Ishikawa (cell line): ENCODE measurements around the gene KCTD5.

ENCODE experiments used
- CEBPB ChIP-seq: IDR thresholded peaks from 2 replicates; pipeline ENCODE4 v1.6.1; 2012
- CREB1 ChIP-seq: IDR thresholded peaks from 2 replicates; pipeline ENCODE4 v1.6.1; 2012; ENCODE audit warnings: low read depth
- EGR1 ChIP-seq: IDR thresholded peaks from 2 replicates; pipeline ENCODE4 v1.6.1; 2012
- EP300 ChIP-seq: IDR thresholded peaks from 2 replicates; pipeline ENCODE4 v1.6.1; 2012; ENCODE audit warnings: borderline replicate concordance
- FOXM1 ChIP-seq: IDR thresholded peaks from 2 replicates; pipeline ENCODE4 v1.6.1; 2012; ENCODE audit warnings: low read depth, borderline replicate concordance
- NFIC ChIP-seq: IDR thresholded peaks from 2 replicates; pipeline ENCODE4 v1.6.1; 2012
- RAD21 ChIP-seq: IDR thresholded peaks from 2 replicates; pipeline ENCODE4 v1.6.1; 2012; ENCODE audit warnings: low read depth
- TAF1 ChIP-seq: IDR thresholded peaks from 2 replicates; pipeline ENCODE4 v1.6.1; 2012; ENCODE audit warnings: low read depth, mild to moderate bottlenecking
- TCF12 ChIP-seq: IDR thresholded peaks from 2 replicates; pipeline ENCODE4 v1.6.1; 2012; ENCODE audit warnings: low read depth
- TEAD4 ChIP-seq: IDR thresholded peaks from 2 replicates; pipeline ENCODE4 v1.6.1; 2012
- USF1 ChIP-seq: IDR thresholded peaks from 2 replicates; pipeline ENCODE4 v1.6.1; 2012
- YY1 ChIP-seq: IDR thresholded peaks from 2 replicates; pipeline ENCODE4 v1.6.1; 2012; ENCODE audit warnings: low read depth
- ZBTB7A ChIP-seq: IDR thresholded peaks from 2 replicates; pipeline ENCODE4 v1.6.1; 2012; ENCODE audit warnings: low read depth
- TF ChIP-seq, protein P1 (sequence below): IDR thresholded peaks from 2 replicates; pipeline ENCODE4 v1.6.1; 2012
- TF ChIP-seq, protein P2 (sequence below): IDR thresholded peaks from 2 replicates; pipeline ENCODE4 v1.6.1; 2012; ENCODE audit warnings: low read depth, mild to moderate bottlenecking

KCTD5 gene

GRCh38 chr16:2710021-2710710 is 27.8 kb downstream of the KCTD5 start:
- TF ChIP-seq EGR1, result no peak
- no peak for TF ChIP-seq NFIC
- TF ChIP-seq, protein P1, sequence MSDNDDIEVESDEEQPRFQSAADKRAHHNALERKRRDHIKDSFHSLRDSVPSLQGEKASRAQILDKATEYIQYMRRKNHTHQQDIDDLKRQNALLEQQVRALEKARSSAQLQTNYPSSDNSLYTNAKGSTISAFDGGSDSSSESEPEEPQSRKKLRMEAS, result no peak
- TF ChIP-seq USF1, result no peak
- TF ChIP-seq TCF12, result no peak
- no peak for TF ChIP-seq CREB1
- TF ChIP-seq CEBPB, result no peak
- TF ChIP-seq, protein P2, sequence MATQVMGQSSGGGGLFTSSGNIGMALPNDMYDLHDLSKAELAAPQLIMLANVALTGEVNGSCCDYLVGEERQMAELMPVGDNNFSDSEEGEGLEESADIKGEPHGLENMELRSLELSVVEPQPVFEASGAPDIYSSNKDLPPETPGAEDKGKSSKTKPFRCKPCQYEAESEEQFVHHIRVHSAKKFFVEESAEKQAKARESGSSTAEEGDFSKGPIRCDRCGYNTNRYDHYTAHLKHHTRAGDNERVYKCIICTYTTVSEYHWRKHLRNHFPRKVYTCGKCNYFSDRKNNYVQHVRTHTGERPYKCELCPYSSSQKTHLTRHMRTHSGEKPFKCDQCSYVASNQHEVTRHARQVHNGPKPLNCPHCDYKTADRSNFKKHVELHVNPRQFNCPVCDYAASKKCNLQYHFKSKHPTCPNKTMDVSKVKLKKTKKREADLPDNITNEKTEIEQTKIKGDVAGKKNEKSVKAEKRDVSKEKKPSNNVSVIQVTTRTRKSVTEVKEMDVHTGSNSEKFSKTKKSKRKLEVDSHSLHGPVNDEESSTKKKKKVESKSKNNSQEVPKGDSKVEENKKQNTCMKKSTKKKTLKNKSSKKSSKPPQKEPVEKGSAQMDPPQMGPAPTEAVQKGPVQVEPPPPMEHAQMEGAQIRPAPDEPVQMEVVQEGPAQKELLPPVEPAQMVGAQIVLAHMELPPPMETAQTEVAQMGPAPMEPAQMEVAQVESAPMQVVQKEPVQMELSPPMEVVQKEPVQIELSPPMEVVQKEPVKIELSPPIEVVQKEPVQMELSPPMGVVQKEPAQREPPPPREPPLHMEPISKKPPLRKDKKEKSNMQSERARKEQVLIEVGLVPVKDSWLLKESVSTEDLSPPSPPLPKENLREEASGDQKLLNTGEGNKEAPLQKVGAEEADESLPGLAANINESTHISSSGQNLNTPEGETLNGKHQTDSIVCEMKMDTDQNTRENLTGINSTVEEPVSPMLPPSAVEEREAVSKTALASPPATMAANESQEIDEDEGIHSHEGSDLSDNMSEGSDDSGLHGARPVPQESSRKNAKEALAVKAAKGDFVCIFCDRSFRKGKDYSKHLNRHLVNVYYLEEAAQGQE, result no peak
- no peak for TF ChIP-seq EP300
- TF ChIP-seq YY1, result no peak
- no peak for TF ChIP-seq TEAD4
- no peak for TF ChIP-seq RAD21
- no peak for TF ChIP-seq TAF1
- TF ChIP-seq FOXM1, result no peak
- TF ChIP-seq ZBTB7A, result no peak

DNA sequence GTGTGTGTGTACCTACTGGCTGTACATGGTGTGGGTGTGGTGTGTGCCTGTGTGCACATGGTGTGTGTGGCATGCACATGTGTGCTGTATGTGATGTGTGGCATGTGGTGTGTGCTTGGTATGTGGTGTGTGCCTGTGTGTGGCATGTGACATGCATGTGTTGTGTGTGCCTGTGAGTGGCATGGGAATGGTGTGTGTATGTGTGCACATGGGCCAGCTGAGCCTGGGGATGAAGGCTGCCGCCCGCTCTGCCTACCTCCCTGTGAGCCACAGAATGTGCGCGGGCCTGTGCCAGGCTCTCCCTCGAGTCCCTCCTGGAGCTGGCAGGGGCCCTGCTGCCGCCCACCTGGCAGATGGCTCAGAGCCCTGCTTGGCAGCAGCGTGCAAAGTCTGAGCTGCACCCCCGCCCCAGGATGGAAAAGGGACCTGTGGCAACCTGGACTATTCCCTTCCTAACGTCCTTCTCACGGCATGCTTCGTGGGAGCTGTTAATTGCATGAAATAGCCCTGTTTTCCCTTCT is 28.4 kb downstream of the KCTD5 start:
- TF ChIP-seq FOXM1 (no peak), TEAD4 (no peak), TAF1 (no peak), CEBPB (no peak), ZBTB7A (no peak), TCF12 (no peak), RAD21 (no peak), EP300 (no peak), YY1 (no peak), USF1 (no peak), EGR1 (no peak), NFIC (no peak), CREB1 (no peak)
- TF ChIP-seq, protein P2, result no peak
- TF ChIP-seq, protein P1, result no peak

GRCh38 chr16:2711370-2712062 is 29.2 kb downstream of the KCTD5 start:
- TF ChIP-seq CREB1, result no peak
- TF ChIP-seq FOXM1, result no peak
- TF ChIP-seq RAD21, result no peak
- TF ChIP-seq, protein P1, result no peak
- TF ChIP-seq ZBTB7A, result no peak
- no peak for TF ChIP-seq CEBPB
- TF ChIP-seq EGR1, result no peak
- TF ChIP-seq, protein P2, result no peak
- TF ChIP-seq TAF1, result no peak
- no peak for TF ChIP-seq NFIC
- TF ChIP-seq TEAD4, result no peak
- no peak for TF ChIP-seq YY1
- TF ChIP-seq EP300, result no peak
- TF ChIP-seq USF1, result no peak
- TF ChIP-seq TCF12, result no peak
